IMR-90 (cell line): Measurements from ENCODE around the gene TTC24.

Source experiments
- CHD1 ChIP-seq: IDR thresholded peaks from 2 replicates; pipeline ENCODE4 v1.6.1; 2012; ENCODE audit warnings: low read depth, low read length, improper control_type of control experiment
- TF ChIP-seq, protein P1 (sequence below): conservative IDR thresholded peaks from 2 replicates; pipeline ENCODE4 v1.5.1; 2012; ENCODE audit warnings: mild to moderate bottlenecking, low read depth, low read length, improper control_type of control experiment

- TF ChIP-seq, protein P1, sequence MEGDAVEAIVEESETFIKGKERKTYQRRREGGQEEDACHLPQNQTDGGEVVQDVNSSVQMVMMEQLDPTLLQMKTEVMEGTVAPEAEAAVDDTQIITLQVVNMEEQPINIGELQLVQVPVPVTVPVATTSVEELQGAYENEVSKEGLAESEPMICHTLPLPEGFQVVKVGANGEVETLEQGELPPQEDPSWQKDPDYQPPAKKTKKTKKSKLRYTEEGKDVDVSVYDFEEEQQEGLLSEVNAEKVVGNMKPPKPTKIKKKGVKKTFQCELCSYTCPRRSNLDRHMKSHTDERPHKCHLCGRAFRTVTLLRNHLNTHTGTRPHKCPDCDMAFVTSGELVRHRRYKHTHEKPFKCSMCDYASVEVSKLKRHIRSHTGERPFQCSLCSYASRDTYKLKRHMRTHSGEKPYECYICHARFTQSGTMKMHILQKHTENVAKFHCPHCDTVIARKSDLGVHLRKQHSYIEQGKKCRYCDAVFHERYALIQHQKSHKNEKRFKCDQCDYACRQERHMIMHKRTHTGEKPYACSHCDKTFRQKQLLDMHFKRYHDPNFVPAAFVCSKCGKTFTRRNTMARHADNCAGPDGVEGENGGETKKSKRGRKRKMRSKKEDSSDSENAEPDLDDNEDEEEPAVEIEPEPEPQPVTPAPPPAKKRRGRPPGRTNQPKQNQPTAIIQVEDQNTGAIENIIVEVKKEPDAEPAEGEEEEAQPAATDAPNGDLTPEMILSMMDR, result no peak
- TF ChIP-seq CHD1, result no peak
Measured at GRCh38 chr1:156547434-156547833, 32.1 kb upstream of the TTC24 start.
